ENCODE results near the gene OR5H1.

DNA sequence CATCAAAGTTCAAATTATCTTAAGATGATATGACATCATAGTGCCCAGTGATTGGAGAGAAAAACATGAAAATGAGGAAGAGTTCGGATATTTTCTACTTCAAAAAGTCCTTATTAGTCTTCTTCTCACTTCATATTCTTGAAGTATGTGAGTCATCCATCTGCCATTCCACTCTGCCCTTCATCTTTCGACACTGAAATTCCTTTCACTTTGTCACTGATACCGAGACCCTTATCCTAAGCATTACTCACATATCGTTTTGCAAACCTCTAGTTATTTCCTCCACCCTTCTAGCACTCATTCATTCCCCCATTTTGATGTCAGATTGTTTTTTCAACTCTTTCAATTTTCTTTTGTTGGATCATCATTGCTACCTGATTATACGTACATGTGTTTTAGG, 20.7 kb downstream of the OR5H1 start:
- TF ChIP-seq, protein P1, sequence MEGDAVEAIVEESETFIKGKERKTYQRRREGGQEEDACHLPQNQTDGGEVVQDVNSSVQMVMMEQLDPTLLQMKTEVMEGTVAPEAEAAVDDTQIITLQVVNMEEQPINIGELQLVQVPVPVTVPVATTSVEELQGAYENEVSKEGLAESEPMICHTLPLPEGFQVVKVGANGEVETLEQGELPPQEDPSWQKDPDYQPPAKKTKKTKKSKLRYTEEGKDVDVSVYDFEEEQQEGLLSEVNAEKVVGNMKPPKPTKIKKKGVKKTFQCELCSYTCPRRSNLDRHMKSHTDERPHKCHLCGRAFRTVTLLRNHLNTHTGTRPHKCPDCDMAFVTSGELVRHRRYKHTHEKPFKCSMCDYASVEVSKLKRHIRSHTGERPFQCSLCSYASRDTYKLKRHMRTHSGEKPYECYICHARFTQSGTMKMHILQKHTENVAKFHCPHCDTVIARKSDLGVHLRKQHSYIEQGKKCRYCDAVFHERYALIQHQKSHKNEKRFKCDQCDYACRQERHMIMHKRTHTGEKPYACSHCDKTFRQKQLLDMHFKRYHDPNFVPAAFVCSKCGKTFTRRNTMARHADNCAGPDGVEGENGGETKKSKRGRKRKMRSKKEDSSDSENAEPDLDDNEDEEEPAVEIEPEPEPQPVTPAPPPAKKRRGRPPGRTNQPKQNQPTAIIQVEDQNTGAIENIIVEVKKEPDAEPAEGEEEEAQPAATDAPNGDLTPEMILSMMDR (tag by site-specific recombination; IDR thresholded peaks at IDR 0.05): no peak
- TF ChIP-seq ZNF239 (tag by site-specific recombination; IDR thresholded peaks at IDR 0.05) (no peak), PRDM1 (tag by site-specific recombination; IDR thresholded peaks at IDR 0.05) (no peak), MYNN (tag by site-specific recombination; IDR thresholded peaks at IDR 0.05; ENCODE audit: borderline replicate concordance) (no peak), ZBTB48 (tag by site-specific recombination; IDR thresholded peaks at IDR 0.05) (no peak), GLIS2 (tag by site-specific recombination; IDR thresholded peaks at IDR 0.05) (no peak), ZNF274 (IDR thresholded peaks at IDR 0.05; ENCODE audit: low read length) (no peak), ZNF274 (tag by site-specific recombination; IDR thresholded peaks at IDR 0.05; ENCODE audit: borderline replicate concordance) (no peak), MZF1 (tag by site-specific recombination; IDR thresholded peaks at IDR 0.05; ENCODE audit: borderline replicate concordance) (no peak)
- TF ChIP-seq, protein P2, sequence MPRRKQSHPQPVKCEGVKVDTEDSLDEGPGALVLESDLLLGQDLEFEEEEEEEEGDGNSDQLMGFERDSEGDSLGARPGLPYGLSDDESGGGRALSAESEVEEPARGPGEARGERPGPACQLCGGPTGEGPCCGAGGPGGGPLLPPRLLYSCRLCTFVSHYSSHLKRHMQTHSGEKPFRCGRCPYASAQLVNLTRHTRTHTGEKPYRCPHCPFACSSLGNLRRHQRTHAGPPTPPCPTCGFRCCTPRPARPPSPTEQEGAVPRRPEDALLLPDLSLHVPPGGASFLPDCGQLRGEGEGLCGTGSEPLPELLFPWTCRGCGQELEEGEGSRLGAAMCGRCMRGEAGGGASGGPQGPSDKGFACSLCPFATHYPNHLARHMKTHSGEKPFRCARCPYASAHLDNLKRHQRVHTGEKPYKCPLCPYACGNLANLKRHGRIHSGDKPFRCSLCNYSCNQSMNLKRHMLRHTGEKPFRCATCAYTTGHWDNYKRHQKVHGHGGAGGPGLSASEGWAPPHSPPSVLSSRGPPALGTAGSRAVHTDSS (tag by site-specific recombination; IDR thresholded peaks at IDR 0.05): no peak
